GM18870 (cell line): Measurements from ENCODE around the gene PDCD6IP.

ENCODE experiments used
- ATAC-seq: cut with Tn5 transposase; IDR thresholded peaks from one replicate; pipeline ENCODE4 v1.9.1; 2021; ENCODE audit warnings: moderate library complexity; ENCODE audit not compliant: unreplicated experiment

Gene PDCD6IP

DNA sequence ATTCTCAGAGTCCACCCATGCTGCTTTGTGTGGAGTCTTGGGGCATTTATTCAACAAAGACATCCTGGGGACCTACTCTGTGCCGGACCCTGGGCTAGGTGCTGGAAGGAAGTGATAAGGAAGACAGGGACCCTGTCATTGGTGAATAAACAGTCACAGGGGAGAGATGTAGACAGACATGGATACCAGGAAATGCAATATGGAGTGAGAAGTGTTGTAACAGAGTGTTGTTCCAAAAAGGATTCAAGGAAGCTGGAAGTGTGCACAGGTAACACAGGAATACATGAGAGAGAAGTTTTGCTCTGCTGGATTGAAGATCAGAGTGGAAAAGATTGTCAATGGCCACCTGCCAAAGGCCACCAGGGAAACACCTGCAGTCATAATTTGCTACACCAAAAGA lies 89.0 kb downstream of the PDCD6IP start:
- ATAC-seq, result no peak

DNA sequence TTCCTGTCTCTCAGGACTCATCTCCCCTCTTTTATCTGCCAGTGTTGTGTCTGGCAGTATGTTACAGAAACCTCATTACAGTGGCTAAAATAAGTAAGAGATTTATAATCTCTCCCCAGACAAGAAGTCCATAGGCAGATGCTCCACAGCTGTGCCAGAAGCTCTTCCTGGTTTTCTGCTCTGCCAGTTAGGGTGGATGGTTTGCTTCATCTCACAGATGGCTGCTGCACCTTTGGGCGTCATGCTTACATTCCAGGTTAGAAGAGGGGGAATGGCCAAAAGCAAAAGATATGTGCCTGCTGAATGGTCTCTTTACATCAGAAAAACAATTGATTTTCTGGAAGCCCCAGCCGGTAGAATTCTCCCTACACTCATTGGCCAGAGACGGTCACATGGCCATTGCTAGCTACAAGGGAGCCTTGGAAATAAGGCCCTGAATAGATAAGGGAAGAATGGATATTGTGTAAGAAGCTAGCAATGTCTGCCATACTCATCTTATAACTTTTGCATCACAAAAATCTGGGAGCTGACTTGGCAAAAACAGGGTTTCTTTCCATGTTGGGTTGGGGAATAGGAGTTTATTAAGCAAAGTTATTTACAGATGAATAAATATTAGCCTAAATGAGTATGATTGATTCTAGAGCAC lies 91.1 kb downstream of the PDCD6IP start:
- no peak for ATAC-seq

DNA sequence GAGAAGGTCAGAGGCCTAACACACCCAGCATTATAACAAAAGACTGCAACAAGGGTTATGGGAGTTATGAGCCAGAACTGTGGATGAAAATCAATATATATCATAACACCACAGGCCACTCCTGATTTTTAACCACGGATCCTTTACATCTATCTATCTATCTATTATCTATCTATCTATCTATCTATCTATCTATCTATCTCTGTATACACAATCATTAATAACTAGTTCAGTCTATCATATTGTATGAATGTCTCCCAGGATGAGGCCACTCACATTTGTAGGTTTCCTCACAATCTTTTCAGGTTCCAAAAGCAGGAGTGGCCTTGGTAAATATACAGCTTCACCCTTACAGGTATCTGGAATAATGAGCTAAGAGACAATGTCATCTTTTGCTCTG lies 94.2 kb downstream of the PDCD6IP start:
- no peak for ATAC-seq

DNA sequence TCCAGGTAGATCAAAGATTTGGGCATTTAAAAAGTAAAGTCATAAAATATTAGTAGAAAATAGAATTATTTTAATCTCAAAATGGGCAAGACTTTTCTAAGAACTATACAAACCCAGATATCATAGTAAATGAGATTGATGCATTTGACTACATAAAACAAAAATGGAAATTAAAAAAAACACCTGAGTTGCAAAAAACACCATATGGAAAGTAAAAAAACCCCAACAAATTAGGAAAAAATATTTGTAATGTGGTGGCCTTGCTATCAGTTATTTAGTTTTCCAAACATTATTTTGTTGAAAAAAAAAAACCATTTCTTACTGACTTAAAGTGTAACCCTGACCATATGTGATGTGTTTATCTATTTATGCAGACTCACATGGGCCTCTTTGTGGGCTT lies 97.2 kb downstream of the PDCD6IP start:
- ATAC-seq, result no peak

DNA sequence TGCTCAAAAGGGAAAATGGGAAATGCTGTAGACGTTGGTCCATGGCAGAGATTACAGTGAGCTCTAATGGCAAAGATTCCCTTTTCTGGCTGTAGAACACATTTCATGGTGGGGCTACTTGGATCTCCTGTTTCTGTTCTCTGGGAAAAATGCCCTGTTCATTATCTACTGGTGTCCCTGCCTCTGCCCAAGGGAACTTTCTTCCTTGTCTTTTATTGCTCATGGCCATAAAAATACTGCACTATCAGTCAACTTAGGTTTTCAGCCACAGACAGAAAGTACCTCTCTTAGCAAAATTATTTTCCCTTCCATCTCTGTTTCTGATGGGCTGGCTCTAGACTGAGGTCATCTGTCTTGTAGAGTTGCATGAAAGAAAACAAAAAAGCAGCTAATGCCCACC lies 98.9 kb downstream of the PDCD6IP start:
- ATAC-seq, result no peak

DNA sequence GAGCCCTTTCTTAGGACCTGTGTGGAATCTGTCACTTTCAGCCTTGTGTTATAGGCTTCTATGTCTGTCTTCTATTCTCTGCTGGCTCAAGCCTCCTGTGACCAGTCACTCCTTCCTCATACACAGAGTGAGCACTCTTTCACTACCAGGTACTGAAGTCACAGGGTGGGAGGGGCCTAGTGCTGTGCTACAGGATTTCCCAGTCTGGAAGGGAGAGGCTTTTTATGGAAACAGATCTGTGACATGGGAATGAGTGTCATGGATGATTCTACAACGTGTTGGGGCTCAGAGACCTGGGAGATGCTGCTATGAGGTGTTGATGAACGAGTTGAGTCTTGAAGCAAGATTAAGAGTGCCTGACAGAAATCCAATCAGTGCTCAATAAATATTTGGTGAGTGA lies 100.5 kb downstream of the PDCD6IP start:
- no peak for ATAC-seq

DNA sequence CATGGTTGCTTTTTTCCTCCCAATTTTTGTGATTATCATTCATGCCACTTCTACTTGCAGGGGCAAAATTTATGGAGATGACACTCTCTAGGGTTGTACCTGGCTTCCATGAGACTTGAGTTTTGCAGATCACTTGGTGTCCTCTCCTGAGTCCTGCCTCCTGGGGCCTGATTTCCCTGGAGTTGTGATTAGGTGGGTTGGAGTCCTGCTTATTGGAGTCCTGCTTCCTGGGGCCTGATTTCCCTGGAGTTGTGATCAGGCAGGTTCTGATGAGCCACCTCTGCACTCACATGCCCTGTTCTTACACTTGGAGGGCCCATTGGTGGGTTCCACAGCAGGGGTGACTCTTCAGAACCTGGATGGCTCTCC lies 102.0 kb downstream of the PDCD6IP start:
- ATAC-seq, result no peak

DNA sequence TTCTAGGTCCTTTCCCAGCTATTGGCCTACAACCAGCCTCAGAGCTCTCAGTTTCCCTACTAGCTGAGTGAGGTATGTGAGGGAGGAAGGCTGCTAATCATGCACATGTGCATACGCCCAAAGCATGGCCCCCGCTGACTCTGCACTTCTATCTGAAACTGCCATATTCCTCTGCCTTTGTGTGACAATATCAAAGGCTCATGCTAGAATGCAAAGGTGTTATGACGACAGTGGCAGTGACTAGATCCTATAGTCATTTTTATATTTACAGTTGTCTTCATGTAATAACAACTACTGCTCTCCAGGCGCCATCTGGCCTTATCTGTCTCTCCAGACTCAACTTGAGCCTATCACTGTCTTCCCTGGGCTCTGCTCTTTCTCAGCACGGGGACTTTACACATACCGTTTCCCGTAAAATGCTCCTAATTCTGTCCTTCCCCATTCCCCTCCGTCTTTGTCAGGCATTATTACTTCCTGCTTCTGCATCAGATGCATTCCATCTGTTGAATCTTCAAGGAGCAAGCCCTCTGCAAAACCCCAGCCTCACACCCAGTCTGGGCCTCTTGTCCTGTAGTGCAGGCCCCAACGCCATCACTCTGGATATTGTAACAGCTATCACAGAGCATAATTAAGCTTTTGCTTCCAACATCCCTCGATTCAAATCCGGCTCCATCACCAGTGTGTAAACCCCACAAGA lies 102.5 kb downstream of the PDCD6IP start:
- no peak for ATAC-seq

DNA sequence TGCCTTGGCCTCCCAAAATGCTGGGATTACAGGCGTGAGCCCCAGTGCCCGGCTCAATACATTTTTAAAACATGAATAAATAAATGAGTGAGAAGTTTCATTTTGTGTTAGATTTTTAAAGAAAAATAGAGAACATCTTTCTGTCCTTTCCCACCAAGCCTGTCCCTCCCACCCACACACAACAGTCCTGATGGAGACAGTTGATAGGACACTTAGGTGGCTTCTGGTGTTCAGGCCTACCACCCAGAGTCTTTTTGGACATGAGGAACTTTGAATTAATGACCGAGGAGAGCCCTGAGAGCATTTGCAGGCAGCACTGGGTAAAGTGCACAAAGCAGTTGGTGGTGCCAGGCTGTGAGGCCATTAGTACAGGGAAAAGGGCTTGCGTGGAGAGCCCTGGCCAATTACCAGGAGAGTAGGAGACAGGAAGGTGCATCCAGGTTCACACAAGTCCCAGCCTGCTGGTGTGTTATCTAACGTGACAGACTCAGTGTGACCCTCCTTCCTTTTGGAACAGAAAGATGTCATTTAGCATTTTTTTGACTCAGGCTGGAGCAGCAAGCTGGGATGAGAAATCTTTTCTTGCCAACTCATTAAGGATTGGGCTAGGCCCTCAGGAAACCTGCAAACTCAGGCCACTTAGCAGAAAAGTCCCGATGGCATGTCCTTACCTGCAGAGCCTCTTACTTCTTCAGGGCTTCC lies 103.6 kb downstream of the PDCD6IP start:
- no peak for ATAC-seq

DNA sequence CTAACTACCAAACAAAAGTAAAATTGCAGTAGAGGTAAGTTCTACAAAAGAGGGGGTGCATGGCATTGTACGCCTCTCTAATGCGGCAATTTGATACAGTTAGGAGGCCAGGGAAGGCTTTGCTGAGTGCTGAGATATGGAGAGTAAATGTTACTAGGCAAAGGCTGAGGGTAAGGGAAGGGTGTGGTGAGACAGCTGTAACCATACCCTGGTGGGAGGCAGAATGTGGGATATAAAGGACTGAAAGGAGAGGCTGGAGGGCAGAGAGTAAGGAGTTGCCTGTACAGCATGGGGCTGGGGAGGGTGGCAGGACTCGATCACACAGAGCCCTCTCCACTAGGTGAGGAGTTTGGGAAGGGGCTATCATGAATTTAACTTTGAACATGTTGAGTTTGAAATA lies 106.3 kb downstream of the PDCD6IP start:
- no peak for ATAC-seq

DNA sequence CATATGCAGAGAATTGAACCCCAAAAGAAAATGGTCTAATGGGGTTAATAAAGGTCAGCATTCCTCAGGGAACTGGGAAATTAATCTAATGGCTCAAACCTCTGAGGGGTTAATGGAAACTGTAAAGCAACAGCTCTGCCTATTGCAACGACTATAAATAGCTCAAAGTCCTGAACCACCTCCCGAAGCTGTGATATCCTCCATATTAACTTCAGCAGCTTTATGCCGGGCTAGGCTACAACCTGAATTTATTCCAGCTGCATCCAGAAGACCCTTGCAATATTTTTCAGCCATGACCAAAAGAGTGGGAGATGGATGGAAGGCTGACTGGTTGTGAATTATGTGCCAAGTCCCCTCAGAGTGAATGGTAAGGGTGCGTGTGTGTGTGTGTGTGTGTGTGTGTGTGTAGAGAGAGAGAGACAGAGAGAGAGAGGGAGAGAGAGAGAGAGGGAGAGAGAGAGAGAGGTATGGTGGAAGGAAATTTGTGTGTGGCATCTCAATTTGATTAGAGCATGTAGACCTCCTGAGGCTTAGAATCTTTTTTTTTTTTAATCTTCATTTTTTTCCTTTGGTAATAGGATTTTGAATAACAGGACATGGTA lies 109.9 kb downstream of the PDCD6IP start:
- no peak for ATAC-seq

DNA sequence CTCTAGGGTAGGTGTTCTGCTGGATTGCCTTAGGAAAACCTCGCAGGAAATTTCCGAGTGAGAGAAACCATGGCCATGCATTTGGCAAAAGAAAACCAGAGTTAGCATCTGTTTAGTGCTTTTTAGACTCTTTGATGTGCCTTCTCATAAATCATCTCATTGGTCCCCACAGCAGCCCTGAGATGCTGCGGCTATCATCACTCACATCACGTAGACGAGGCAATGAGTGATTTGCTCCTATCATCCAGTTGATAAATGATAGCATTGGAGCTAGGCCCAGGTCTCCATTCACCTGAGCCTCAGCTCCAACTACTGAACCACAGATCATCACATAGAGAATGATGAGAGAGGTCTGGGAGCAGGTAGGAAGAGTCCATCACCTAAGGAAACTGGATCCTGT lies 111.1 kb downstream of the PDCD6IP start:
- no peak for ATAC-seq

DNA sequence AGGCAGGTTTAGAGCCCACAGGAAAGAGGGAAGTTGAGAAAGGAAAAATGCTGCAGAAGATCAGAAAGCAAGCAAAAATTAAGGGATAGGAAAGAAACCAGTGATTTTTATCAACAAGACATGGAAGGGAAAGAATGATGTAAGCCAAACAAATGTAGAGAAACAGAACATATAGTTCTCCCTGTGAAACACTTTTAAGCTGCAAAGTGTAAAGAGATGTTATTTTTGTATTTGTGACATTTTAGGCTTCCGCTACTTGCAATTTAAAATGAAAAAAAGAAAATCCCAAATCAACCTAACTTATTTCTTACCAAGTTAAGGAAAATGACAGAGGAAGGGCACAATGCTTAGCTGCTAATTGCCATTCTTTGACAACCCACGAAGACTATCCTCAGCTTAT lies 111.6 kb downstream of the PDCD6IP start:
- no peak for ATAC-seq

DNA sequence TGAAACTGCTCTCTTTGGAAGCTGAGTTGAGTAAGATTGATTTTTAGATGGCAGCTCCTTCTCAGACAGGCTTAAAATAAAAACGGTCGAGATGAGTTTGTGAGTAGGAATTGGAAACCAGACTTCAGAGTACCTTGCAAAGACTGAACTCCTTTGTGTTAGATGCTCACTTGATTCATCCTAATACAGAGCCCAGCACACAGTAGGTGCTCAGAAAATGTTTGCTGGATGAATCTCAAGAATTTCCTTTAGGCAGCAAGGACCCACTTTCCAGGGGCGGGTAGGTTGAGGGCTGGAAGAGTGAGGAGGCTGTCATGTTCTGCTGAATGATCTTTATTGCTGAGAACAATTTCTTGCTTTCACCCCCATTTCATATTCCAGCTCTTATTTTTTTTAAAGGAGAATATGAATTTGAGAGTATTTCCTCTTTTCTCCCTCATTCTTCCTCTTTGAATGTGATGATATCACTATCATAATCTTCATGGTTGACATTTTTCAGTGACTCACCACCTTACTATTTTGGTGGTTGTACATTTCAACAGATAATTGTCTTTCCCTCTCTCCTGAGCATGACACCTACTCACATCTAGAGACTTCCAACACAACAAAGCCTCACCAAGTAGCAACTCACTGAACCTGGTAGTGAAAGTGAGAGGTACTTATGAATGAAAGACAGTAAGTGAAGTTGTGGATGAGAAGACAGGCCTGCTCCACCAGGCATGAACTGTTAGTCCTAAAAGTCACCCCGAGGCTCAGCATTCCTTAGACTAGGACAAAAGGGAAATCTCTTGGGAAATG lies 113.3 kb downstream of the PDCD6IP start:
- ATAC-seq, result no peak

DNA sequence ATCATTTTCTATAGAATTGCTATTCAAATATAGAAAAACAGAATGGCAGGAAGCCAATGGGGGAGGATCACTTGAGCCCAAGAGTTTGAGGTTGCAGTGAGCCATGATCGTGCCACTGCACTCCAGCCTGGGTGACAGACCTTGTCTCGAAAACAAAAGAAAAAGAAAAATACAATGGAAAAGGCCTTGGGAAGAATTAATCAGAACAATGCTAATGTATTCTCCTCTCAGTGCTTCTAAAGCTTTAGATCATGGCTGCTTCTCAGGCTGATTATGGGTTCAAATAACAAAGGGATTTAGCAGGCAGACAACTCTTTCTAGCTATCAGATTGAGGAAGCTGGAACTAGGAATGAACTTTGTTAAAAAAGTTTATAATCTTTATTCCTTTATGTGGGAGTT lies 115.8 kb downstream of the PDCD6IP start:
- ATAC-seq, result no peak

DNA sequence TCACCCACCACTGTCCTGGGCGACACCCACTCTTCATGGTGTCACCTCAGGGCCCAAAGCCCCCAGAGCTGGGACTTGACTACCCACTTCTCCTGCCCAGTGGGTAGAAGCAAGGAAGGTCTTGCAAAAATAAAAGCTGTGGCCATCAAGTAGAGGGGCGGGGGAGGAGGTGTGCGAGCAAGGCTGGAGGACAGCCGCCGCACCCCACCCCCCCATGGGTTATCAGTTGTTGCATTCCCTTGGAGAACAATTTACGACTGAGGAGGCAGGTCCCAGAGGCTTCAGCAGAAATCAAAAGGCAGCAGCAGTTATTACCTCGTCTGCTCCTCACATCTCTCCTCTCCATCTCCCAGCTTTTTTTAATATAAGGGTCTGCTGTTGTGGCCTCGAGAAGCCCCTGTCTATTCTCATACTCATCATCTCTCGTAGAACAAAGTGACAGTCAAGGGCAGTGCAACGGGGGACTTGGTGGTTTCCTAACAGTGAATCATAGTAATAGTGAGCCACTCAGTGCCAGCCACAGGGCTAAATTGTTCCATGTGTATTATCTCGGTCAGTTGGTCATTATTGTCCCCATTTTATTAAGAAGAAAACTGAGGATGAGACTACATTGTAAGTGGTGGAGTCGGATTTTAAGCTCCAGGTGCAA lies 116.4 kb downstream of the PDCD6IP start:
- ATAC-seq, result no peak

DNA sequence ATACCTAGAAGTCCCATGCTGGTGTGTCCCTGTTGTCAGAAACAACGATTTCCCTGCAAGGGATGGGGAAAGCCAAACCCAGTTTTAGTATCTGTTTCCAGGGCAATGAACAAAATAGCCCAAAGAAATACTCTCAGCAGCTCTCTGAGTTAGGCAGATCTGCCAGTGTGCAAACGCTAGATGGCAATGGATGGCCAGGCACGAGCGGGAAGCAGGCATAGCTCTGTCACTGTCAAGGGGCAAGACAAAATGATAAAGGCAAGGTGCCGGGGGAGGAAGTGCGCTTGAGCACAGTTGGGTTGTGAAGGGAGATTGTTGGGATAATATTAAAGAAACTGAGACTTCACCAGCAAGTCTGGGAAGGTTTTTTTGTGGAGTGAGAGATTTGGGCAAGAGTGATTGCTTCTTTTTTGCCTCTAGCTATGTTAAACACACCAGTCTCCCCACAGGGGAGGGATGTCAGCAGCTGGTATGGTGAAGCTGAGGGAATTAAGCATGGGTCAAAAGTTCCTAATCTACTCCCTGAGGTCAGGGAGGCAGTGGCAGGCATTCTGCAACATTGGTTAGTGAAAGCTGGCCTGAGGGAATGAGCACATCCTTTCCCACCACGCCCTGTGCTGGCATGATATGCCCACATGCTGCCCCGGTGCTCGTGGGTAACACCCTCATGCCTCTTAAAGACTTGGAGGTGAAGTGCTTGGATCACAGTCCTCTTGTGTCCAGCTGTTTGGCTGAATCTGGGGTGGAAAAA lies 117.5 kb downstream of the PDCD6IP start:
- peak; percentile 65 for ATAC-seq

DNA sequence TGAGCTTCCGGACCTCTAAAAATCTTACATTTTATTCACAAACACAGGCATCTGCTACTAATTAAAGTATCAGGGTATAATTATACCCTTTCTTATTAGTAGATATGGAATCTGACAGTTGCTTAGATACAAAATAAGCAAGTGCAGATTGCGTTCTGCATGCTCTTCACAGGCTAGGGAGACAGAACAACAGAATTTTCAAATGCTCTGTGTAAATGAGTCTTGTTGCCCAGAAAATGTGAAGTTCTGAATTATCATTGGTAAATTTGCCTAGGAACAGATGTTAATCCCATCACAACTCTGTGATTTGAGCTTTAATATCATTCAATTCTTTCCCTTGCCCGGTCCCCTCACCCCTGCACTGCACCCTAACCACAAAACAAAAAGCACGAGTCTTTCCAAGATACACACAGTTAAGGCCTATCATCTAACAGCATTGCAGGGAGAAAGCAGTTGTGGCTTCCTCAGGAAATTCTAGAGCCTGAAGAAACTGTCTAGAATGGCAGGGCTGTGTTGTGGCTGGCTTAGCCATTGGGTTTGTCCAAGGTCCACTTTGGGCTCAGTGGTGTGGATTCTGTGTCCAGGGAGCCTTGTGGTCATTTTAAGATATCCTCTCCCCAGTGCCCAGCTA lies 119.8 kb downstream of the PDCD6IP start:
- ATAC-seq, result no peak
